SIG-M5 treated with dmso at 0.1 percent for 504 hours (cell line): ENCODE results near the gene FAM98B.

ENCODE experiments used
- DNase-seq: peaks from one replicate; lab custom pipeline; 2025; ENCODE audit not compliant: unreplicated experiment; lab: John Stamatoyannopoulos, UW

Gene FAM98B

DNA sequence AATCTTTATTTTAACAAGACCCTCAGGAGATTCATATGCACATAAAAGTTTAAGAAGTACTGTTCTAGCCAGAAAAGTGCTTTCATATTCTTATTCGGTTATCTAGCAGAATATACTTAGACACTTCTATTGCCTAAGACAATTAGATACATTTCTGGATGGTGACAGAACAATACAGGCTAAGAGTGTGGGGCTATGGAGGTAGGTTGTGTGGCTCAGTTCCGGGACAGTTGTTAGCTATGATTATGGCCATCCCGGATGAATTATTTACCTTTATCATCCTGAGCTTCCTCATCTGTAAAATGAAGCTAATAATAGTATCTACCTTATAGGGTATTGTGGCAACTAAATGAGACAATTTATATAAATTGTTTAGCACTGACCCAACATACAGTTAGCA lies 6.6 kb downstream of the FAM98B start:
- DNase-seq: no peak

DNA sequence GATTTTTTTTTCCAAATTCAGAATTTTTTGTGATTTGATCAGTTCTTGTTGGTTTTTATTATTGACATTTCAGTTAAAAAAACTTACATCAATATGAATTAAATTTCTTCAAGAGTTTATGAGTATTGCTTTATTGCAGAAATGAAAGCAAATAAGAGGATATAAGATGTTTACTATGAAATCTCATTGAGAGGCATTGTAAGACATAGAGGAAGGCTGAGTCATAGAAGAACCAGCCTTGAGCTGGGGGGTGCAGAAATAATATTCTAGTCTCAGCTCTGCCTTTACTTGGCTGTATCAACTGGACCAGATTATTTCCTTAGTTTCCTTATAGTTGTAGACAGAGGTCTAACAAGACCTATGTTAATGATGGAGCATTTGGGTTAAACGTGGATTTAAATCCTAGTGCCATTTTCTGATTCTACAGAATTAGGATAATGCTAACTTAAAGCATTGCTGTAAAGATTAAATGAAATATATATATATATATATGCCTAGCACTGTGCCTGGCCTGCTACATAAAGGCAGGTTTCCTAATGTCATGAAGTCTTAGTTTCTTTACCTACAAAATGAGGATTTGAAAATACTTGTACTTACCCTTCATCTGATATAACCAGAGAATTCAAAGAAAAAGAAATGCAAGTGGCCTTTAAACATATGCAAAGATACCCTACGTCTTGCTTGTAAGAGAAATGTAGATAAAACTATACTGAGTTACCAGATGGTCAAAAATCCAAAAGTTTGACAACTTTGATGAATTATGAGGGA lies 7.3 kb downstream of the FAM98B start:
- peak; percentile 13 for DNase-seq

DNA sequence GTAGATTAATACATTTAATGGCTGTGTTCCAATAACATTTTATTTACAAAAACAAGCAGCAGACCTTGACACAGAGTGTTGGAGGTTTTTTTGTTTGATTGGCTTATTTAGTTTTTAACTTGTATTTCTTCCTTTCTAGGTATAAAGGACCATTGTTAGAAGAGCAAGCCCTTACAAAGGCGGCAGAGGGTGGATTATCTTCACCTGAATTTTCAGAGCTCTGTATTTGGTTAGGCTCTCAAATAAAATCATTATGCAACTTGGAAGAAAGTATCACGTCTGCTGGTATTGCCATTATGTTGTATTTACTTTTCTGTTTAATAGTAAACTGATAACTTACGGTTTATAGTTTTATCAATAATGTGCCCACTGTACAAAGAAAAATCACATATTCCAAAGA lies 10.0 kb downstream of the FAM98B start:
- no peak for DNase-seq

DNA sequence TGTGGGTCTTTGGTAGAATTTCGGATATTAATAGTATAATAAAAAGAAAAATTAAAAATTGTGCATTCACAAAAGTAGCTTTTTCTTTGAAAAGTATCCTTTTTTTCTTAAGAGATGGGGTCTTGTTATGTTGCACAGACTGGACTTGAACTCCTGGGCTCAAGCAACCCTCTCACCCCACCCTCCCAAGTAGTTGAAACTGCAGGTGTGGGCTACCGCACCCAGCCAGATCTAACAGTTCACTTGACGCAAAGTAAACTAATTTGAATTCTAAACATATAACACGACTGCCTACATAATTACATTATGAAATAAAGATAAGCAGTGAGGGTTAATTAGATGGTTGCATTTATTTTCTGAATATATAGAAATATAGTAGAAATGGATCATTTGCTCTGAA lies 10.7 kb downstream of the FAM98B start:
- DNase-seq: no peak

DNA sequence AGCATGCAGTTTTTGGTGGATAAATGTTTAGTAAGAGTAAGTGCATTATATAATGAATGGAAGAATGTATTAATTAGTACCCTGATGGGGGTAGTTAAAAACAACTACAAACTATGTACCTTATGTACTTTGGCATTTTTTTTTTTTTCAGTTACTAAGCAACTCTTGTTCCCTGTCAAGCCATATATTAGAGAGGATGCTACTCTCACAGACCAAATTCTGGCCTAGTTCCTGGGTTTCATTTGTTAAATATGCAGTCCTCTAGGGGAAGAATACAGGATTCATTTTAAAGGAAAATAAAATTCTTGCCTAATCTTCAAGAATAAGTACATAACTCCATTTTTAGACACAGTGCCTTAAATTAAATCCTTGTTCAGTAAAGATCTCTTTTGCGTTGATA lies 16.9 kb downstream of the FAM98B start:
- DNase-seq: no peak

DNA sequence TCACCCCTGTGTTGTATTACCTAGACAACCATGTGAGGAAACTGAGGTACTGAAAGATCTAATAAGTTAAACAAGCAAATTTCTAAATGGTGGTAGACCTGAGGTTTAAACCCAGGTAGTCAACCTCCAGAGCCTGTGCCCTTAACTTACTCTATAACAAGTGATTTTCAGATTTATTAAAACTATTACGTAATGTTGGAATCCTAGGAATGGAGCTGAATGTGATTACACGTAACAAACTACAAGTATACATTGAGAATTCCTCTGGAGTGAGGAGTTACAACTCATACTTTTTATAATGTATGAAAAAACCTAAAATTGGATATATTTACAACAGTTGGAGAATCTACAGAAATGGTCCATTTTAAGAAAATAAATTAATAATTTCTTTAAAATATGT lies 18.0 kb downstream of the FAM98B start:
- DNase-seq: no peak

DNA sequence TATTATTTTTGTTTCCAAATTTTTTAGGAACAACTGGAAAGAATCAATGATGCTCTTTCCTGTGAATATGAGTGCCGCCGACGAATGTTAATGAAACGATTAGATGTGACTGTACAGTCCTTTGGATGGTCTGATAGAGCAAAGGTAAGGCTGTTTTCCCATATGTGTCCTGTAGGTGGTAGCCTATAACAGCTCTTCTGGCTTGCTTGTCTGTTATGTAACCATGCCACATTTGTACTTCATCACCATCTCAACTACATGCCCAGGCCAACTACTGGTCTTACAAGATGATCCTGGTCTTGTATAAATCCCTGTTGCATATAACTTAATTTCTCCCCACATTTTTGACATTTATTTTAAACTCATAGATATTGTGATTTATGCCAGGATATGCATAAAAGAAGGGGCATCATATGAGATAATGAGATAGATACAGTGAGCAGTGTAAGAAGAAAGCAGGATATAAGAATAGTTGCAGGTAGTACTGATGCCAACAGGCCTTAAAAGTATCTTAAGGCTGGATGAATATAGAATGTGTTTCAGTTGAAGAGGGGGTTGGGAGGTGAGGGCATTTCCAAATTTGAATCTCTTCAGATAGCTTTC lies 20.3 kb downstream of the FAM98B start:
- peak; percentile 74 for DNase-seq

DNA sequence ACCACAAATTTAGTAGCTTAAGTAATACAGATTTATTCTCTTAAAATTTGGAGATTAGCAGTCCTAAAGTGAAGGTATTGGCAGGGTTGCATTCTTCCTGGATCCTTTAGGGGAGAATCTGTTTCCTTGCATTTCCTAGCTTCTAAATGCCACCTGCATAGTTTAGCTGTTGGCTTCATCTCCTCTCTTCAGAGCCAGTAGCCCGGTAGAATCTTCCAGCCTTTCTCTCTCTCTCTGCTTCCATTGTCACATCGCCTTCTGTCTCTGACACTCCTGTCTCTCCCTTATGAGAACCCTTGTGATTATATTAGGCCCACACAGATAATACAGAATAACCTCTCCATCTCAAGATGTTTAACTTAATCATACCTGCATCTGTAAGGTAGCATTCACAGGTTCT lies 21.4 kb downstream of the FAM98B start:
- no peak for DNase-seq

DNA sequence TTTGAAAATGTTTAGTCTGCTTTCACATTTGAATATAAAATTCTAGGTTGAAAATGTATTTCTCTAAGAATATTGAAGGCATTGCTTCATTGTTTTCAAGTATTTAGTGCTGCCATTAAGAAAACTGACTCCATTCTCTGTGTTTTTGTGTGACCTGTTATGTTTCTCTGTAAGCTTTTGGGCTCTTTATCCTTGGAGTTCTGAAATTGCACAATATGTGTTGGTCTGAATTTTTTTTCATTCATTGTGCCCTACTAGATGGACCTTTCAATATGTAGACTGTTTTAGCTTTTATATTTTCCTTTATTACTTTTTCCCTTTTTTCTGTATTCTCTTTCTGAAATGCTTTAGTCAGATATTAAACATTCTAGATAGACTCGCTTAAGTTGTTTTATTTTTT lies 22.2 kb downstream of the FAM98B start:
- no peak for DNase-seq

DNA sequence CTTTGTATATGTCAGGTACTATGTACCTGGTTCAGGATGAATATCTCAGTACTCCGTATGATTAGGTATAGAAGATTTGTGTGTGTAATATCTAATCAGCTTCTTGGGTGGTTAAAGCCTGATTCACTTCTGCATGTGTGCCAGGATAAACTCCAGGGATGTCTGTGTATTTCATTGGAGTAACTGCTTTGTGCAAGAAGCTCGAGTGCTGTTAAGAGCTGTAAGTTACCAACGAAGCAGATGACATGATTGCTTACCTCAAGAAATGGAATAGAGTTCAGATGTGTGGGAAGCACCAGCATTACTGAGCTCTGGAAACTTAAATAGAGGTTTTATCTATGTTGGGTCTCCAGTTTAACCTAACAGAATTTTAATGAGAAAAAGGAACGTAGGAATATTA lies 23.7 kb downstream of the FAM98B start:
- DNase-seq: no peak

DNA sequence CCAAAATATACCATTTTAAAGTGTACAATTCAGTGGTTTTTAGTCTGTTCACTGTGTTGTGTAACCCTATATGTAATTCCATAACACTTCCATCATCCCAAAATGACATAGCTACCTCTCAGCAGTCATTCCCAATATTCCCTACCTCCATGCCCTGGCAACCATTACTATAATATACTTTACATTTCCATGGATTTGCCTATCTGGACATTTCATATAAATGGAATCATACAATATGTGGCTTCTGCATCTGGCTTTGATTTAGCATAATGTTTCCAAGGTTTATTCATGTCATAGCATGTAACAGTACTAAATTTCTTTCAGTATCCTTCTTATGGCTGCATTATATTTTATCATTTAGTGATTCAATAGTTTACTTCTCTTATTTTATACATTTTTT lies 25.3 kb downstream of the FAM98B start:
- DNase-seq: no peak

DNA sequence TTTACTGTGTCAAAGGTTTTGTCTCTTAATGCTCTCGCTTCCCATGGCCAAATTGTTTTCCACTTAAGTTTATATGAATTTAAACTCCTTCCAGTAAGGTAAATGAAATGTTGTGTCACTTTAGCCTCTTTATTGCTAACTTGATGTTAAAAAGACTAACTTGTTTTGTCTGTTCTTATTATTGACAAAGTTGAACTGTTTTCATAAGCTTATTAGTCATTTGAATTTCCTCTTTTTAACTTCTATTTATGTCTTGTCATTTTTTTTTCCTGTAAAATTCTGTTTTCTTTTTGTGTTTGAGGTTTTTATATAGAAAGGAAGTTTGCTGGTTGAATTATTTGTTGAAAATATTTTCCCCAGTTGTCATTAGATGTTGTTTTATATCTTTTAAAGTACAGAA lies 25.8 kb downstream of the FAM98B start:
- no peak for DNase-seq

DNA sequence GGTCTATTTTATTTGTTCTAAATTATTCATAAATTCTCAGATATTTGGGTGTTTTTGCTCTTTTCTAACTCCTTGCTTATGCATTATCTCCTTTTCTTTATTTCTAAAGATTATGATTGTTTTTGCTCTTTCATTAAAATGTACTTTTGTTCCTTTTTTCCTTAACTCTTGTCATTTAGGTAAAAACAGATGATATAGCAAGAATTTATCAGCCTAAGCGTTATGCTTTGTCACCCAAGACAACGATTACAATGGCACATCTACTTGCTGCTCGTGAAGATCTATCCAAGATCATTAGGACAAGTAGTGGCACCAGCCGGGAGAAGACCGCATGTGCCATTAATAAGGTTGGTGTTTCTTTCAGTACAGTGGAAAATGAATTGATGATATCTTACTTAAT lies 27.2 kb downstream of the FAM98B start:
- DNase-seq: no peak

DNA sequence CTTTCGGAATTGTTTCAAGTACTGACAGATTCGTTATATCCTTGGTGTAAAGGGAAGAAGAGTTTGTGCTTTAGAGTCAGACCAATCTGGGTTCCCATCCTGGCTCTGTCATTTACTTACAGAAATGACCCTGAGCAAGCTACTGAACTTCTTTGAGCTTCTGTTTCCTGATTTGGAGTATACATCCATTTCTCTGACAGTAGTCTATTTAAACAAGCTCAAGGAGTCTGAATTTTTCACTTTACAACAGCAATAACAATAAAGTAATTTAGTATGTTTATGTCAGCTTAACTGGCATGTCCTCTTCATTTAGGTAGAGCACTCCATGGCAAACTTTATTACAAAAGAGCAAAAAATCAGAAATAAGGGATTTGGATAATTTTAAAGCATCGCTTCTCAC lies 27.8 kb downstream of the FAM98B start:
- DNase-seq: no peak

DNA sequence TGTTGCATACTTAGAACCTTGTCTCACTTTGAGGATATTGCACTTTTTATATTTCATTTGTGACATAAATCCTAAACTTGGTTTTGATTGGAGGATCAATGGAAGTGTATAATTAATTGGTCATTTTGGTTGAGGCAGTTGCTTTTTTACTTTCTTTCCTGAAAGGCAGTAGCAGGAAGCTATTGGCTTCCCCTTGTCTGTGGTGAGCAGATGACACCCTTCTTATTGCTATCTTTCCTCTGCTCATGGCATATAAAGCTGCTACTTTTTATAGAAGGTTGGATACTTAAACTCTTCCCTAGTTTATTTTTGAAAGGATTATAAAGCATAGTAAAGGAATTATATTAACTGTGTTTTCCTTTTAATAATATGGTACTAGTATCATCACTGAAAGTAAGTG lies 28.6 kb downstream of the FAM98B start:
- no peak for DNase-seq

DNA sequence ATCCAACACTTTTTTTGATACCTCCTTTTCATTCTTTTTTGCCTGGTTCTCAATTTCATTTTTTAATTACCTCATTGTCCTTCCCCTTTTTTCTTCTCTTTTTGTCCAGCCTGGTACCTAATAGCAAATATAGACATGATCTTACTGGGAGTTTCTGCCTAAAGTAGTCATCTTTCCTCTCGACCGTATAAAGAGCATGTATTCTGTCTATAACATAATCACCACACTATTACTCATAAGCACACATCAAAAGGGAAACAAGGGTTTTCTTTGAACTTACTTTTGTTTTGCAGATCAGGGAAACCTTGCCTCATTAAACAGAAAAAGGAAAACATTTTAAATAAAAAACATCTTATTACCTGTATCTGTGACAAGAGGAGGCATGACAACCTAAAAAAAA lies 33.0 kb downstream of the FAM98B start:
- DNase-seq: no peak

DNA sequence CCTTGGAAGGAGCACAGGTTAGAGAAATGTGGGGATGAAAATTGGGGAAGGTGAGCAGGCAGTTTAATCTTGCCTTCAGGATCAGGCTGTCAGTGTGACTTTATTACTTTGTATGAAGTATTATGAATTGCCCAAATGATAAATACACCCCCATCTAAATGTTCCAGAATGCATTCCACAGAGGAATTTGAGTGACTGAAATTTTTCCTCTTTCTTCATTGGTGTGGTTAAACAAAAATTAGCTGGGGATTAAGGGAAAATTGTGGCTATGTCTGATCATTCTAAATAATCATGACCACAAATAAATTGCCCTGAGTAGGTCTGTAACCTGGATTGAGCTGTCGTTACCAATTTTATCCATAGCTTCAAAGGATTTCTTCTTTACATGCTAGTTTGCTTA lies 33.5 kb downstream of the FAM98B start:
- DNase-seq: no peak

DNA sequence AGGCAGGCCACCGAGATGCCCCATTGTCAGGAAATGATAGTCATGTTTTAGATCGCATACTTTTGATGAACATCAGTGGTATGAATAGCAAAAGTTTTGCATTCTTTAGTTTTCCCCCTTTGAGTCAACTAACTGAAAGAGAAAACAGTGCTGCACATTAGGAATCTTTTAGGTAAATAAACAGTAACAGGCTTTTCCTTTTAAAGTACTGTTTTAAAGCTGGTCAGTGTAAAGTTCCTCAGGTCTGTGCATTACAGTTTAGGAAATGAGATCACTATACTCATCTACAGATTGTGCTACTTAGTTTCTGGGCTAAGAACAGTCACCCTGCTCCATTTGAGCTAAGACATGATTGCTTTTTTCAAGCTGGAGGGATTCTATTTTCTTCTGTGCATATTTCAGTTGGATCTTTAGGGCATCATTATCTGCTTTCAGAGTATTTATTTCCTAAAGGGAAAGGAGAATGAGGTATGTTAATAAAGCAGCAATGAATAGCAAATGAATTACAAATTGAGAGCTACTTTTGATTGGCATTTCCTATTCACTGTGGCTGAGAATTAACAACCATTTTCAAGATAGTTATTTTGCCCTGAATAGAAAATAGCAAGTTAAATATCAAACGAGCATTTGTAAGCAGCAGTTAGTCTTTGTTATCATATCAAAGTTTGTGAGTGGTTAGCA lies 36.5 kb downstream of the FAM98B start:
- no peak for DNase-seq

DNA sequence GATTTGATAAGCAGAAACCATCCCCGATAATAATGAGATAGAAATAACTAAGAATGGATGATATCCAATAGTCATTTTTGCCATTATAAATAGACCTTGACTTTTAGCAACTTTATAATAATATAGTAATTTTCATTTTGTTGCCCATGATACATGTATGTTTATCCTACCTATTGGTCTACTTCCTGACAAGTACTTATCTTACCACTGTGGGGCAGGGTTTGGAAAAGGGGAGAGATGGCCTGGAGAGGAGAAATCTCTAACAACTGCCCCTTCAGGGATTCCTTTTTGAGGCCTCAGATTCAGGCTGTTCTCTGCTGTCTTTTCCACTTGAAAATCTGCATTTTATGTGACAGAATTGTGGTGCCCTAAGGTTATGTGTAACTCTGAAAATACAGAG lies 42.2 kb downstream of the FAM98B start:
- DNase-seq: no peak

DNA sequence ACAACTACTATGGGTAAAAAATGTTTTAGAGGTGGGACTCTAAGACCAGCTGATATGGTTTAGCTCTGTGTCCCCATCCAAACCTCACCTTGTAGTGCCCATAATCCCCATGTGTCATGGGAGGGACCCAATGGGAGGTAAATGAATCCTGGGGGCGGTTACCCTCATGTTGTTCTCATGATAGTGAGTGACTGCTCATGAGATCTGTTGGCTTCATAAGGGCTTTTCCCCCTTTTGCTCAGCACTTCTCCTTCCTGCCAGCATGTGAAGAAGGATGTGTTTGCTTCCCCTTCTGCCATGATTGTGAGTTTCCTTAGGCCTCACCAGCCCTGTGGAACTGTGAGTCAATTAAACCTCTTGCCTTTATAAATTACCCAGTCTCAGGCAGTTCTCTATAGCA lies 45.7 kb downstream of the FAM98B start:
- no peak for DNase-seq

DNA sequence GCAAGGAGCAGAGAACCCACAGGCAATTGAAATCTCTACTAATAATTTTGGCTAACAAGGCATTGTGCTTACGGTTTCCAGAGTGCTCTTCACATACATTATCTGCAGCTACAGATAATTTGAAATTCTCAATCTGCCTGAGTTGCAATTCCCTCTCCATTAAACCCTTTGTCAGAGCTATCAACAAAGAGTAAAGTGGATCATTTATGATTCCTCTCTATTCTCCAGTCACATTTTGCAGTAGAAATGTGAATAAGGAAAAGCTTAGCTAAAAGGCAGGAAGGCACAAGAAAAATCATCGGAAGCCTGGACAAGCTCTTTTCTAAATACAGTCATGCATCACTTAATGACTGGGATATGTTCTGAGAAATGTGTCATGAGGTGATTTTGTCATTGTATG lies 49.6 kb downstream of the FAM98B start:
- no peak for DNase-seq

DNA sequence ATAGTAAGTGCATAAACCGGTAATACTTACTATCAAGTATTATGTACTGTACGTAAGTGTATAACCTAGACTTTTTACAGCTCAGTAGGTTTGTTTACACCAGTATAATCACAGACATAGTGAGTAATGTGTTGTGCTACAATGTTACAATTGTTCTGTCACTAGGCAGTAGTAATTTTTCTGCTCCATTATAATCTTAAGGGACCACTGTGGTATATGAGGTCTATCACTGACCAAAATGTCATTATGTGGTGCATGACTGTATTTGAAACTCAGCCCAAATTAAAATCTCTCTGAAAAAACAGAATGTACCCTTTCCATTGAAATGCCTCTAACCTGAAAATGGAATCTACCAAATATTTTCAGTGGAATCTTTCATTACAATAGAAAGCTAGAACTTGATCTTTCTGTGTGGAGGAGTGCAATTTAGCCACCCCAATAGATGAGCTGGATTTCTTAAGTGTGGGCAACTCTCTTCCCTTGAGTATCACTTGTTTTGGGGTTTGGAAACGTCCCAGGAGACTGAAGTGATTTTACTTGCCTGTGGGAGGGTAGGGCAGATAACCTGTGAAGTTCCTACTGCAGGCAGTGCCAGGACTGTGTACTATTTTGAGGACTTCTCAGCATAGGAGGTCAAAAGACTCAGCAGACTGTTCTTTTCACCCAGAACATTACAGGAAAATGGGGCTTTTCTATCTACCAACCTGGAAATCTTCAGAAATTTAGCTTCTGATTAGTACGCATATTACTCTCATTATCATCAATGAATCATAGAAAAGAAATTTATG lies 50.9 kb downstream of the FAM98B start:
- no peak for DNase-seq
